Activated CD4-positive, alpha-beta T cell treated with anti-CD3 and anti-CD28 coated beads, Interleukin-10, Interleukin-2, amounts not matched to agents 100 ng/mL and 50 ng/mL, durations not matched to agents 16 hours and 8 hours (primary cell): ENCODE measurements around the gene TCEA2.
A peak's percentile ranks its signal among the peaks of the same experiment; 100 is the strongest.

Experiments
- DNase-seq: peaks from one replicate; pipeline ENCODE4 v3.0.0-alpha.2; 2020

Gene TCEA2

GRCh38 chr20:64099086-64099786 lies 36.2 kb downstream of the TCEA2 start:
- DNase-seq = no peak

DNA sequence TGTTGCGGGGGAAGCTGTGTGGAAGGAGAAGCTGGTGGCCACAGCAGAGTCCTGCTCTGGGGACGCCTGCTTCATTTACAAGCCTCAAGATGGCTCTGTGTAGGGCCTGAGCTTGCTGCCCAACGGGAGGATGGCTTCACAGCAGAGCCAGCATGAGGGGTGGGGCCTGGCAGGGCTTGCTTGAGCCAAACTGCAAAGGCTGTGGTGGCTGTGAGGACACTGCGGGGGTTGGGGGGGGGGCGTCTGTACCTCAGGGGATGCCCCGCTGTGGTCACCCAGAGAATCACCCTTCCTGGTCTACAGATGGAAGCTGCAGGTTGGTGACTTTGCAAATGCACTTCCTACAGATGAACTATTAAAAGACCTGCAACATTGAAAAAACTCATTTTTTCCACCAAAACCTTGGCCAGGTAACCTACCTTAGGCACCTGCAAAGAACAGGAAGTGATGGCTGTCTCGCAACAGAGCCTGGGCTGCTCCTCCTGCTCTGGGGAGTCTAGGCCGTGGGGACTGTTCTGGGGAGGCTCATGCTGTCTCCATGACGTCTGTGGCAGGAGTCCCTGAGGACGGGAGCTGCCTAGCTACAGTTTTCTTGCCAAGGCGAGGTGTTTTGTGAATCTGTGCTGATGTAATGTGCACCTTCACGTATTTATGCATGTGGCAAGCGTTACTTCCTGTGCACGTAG lies 37.0 kb downstream of the TCEA2 start:
- DNase-seq = no peak

GRCh38 chr20:64100566-64100888 lies 37.5 kb downstream of the TCEA2 start:
- DNase-seq = no peak

- DNase-seq = no peak
Measured at GRCh38 chr20:64100946-64101688, 38.1 kb downstream of the TCEA2 start.

- DNase-seq = peak; percentile 61
Measured at GRCh38 chr20:64101731-64102621, 39.0 kb downstream of the TCEA2 start.

- no peak for DNase-seq
Measured at GRCh38 chr20:64102647-64103354, 39.8 kb downstream of the TCEA2 start.

GRCh38 chr20:64103871-64104666 lies 41.1 kb downstream of the TCEA2 start:
- no peak for DNase-seq

DNA sequence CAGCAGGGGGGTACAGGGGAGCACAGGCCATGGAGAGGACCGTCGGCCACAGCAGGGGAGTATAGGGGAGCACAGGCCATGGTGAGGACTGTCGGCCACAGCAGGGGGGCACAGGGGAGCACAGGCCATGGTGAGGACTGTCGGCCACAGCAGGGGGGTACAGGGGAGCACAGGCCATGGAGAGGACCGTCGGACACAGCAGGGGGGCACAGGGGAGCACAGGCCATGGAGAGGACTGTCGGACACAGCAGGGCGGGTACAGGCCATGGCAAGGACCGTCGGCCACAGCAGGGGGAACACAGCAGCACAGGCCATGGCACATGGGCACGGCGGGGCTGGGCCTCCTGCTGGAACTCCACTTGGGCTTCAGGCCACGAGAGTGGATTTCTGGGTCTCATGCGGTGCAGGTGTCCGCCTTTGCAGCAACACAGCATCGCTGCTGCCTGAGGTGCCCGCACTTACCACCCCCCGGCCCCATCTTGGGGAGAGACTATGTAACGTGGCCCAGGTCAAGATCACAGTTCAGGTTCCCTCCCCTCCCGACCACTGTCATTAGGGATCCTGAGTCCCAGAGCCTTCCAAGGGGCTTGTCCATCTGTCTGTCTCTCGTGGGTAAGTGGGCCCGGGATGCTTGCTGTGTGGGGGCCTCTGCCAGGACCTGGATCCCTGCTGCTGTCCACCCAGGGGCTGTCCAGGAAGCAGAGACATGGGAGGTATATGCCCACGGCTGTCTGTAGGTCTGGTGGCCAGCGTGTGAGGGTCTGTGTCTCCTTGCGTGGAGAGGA lies 41.9 kb downstream of the TCEA2 start:
- no peak for DNase-seq

DNA sequence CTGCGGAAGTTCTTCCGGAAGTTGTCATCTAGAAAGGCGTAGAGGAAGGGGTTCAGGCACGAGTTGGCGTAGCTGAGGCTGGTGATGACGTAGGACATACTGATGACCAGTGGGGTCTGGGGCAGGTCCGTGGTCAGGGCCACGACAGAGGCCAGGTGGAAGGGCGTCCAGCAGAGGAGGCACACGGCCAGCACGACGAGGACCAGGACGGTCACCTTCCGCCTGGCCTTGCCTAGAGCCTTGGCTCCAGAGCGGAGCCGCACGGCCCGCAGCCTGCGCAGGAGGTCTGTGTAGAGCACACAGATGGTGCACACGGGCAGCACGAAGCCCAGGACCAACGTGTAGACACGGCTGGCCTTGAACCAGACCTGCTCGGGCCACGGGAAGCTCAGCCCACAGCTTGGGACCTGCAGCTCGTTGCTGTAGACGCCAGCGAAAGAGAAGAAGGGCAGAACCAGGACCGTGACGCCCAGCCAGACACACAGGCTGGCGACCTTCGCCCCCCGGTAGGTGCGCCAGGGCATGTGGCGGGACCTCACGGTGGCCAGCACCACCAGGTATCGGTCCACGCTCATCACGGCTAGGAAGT lies 42.9 kb downstream of the TCEA2 start:
- no peak for DNase-seq

DNA sequence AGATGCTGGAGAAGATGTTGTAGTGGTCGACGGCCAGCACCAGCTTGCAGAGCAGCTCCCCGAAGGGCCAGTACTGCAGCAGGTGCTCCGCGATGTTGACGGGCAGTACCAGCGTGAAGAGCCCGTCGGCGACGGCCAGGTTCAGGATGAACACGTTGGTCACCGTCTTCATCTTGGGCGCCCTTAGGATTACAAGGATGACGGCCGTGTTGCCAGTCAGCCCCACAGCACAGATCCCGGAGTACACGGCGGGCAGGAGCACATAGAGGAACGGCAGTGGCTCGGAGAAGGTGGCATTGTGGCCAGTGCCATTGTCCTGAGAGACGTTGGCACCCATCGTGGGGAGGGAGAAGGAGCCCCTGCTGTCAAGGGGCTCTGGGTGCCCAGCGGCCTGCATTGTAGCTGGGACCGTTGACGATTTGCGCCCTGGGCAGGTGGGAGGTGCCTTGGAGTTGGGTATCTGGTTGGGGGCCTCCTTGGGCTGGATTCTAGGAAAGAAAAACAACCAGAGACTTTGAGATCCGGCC lies 43.5 kb downstream of the TCEA2 start:
- no peak for DNase-seq

DNA sequence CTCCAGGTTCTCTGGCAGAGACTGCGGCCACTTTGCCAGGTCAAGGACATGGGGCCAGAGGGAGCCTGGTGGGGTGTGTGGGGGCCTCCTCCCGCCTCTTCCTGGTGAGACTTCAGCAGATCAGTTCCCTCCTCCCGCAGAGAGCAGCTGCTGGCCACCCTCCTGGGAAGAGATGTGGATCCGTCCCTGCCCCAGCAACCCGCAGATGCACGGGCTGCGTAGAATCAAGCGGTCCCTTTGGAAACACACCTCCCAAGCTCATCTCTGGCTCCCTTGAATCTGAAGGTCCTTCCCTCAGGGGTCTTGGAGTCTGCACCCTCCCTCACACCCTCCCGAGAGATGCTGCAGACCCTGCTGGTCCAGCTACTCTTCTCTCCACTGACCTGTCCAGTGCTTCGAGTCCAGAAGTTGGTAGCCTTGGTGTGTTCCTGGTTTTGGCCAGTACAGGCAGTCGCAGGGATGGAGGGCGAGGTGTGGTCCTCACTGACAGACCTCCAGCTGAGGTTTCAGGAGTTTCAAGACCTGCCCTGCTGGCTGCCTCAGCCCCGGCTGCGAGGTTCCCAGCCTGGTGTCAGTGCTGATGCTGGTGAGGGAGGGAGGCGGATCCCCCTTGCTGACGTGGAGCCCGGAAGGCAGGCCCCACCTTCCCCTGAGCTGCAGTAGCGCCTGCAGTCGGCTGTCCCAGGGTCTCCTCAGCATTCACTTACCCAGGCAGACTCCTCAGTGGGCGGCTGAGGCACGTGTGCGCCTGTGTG lies 44.2 kb downstream of the TCEA2 start, which contains the start of gene NPBWR2:
NPBWR2 (minus strand) TSS at position 585 of the 755 bp plus-strand sequence. CDS start 734 bp downstream, outside the sequence.
- DNase-seq = no peak

- DNase-seq = no peak
Measured at GRCh38 chr20:64107736-64108457, 44.9 kb downstream of the TCEA2 start.

DNA sequence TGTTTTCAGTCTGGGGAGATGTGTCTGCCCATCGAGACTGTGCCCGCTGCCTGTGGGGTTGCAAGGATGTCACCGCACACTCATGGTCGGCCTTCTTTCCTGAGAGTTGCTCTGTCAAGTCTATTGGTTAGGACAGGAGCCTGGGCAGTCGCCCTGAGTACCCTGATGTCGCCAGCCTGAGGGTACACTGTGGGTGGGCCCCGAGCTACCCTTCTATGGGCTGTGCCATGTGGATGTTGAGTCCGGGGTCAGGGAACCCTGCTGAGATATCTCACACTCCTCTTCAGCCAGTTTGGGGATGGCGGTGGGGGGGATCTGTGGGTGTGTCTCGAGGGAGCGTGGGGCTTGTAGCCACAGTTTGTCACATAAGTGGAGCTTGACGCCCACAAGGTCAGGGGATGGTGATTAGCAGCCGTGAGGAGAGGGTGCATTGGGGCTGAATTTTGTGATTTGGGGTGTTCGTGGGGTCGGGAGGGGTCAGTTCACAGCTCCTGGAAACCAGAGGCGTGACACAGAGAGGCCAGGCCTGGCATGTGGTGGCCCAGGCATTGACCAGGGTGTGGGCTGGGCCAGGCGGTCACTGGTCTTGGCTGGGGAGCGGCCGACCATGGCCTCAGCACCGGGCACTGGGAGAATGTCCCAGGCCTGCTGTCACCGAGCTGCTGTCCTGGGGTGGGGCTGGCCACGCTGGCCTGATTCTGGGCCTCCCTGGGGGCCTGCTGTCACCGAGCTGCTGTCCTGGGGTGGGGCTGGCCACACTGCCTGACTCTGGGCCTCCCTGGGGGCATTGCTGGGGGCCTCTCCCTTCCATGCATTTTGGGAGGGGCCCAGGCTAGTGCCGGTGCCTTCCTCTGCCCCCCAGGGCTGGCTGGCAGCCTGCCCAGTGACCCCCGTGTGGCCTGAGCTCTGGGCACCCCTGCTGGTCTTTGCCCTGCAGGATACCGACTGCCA lies 46.0 kb downstream of the TCEA2 start:
- no peak for DNase-seq

DNA sequence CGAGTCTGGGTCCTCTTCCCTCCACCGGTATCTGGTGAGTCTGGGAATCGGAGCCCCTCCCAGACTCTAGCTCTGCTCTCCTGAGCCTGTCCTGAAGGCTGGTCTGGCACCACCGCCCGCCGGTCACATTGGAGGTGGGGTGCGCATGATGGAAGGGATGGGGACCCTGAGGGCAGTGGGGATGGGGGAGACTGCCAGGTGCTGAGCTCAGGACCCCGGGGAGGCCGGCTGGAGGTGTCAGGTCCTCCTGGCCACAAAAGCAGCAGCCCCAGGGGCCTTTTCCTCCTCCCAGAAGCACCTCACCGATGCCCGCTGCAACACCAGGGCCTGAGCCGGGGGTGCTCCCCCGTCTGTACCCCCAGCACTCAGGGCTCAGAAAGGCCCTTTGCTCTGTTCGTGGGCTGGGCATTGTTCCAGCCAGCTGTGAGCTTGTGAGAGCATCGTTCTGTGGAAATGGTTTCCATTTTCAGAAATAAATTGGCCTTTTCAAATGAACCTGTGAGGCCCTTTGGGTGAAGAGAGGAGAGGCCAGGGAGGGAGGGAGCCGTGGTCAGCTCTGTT lies 46.9 kb downstream of the TCEA2 start:
- DNase-seq = no peak

GRCh38 chr20:64110411-64111068 lies 47.5 kb downstream of the TCEA2 start:
- DNase-seq = no peak
